GM23338 (cell line): Measurements from ENCODE around the gene ANO10.

ENCODE experiments used
- CREB1 ChIP-seq: fragments of 250-450 bp; sonication (Bioruptor Pico); IDR thresholded peaks from 2 replicates; pipeline ENCODE4 v1.5.0; 2020; ENCODE audit warnings: low read depth, mild to moderate bottlenecking, moderate library complexity
- CTCF ChIP-seq, 2 experiments: fragments of 200-600 bp in 1 of 2; sonication (generic) in 1 of 2; conservative IDR thresholded peaks; 2 replicates each; pipeline versions ENCODE4 v1.5.1 to v1.6.1; 2016 to 2017; ENCODE audit warnings: antibody characterized with exemption in 2 of 2, low read depth in 2 of 2, mild to moderate bottlenecking in 2 of 2, moderate library complexity in 1 of 2
- ETS1 ChIP-seq: IDR thresholded peaks from 2 replicates; pipeline ENCODE4 v1.6.1; 2016; ENCODE audit warnings: antibody characterized with exemption
- EZH2 ChIP-seq: fragments of 200-600 bp; sonication (generic); IDR thresholded peaks from one replicate; pipeline ENCODE4 v1.8.0; 2017; ENCODE audit warnings: antibody characterized with exemption, mild to moderate bottlenecking, low read depth; ENCODE audit not compliant: unreplicated experiment
- EZH2phosphoT487 ChIP-seq: fragments of 200-600 bp; sonication (generic); IDR thresholded peaks from one replicate; pipeline ENCODE4 v1.8.1; 2018; ENCODE audit warnings: antibody characterized with exemption; ENCODE audit not compliant: unreplicated experiment
- JUNB ChIP-seq: IDR thresholded peaks from one replicate; pipeline ENCODE4 v1.6.1; 2016; ENCODE audit warnings: antibody characterized with exemption; ENCODE audit not compliant: unreplicated experiment
- NANOG ChIP-seq: IDR thresholded peaks from 2 replicates; pipeline ENCODE4 v1.6.1; 2016; ENCODE audit warnings: antibody characterized with exemption, borderline replicate concordance
- POLR2AphosphoS5 ChIP-seq: IDR thresholded peaks from 2 replicates; pipeline ENCODE4 v1.6.1; 2016; ENCODE audit warnings: antibody characterized with exemption, low read depth
- REST ChIP-seq: IDR thresholded peaks from one replicate; pipeline ENCODE4 v1.6.1; 2018; ENCODE audit warnings: antibody characterized with exemption; ENCODE audit not compliant: unreplicated experiment
- ZNF114 ChIP-seq: fragments of 250-450 bp; sonication (Bioruptor Pico); IDR thresholded peaks from 2 replicates; pipeline ENCODE4 v1.5.0; 2020; ENCODE audit warnings: mild to moderate bottlenecking, moderate library complexity
- ZNF331 ChIP-seq: fragments of 250-450 bp; sonication (Bioruptor Pico); IDR thresholded peaks from 2 replicates; pipeline ENCODE4 v1.5.0; 2020; ENCODE audit warnings: low read depth, mild to moderate bottlenecking, moderate library complexity
- ZNF462 ChIP-seq: fragments of 250-450 bp; sonication (Bioruptor Pico); IDR thresholded peaks from 2 replicates; pipeline ENCODE4 v1.5.0; 2020; ENCODE audit warnings: mild to moderate bottlenecking, moderate library complexity

GRCh38 chr3:43616034-43616433 lies 5.8 kb downstream of the ANO10 start:
- no peak for TF ChIP-seq CTCF (conservative IDR thresholded peaks at IDR 0.05; ENCODE audit: low read depth in 2 of 2)
- no peak for TF ChIP-seq CREB1 (CRISPR knock-in tag)
- TF ChIP-seq REST: no peak
- no peak for TF ChIP-seq POLR2AphosphoS5
- TF ChIP-seq EZH2: no peak
- TF ChIP-seq EZH2phosphoT487: no peak
- TF ChIP-seq ZNF114 (CRISPR knock-in tag): no peak
- no peak for TF ChIP-seq ZNF331 (CRISPR knock-in tag)
- no peak for TF ChIP-seq JUNB
- TF ChIP-seq ETS1: no peak
- no peak for TF ChIP-seq ZNF462 (CRISPR knock-in tag)
- TF ChIP-seq NANOG: no peak
